SK-N-SH treated with all-trans-retinoic acid at 6 μM for 48 hours (cell line): ENCODE data around the gene CTSE.

Source experiments
- ATAC-seq: fragments of 200-7000 bp; cut with Tn5 transposase; 3 replicates; pipeline ENCODE4 v1.9.1; 2020; ENCODE audit warnings: mild to moderate bottlenecking, moderate library complexity
- ARNTL ChIP-seq: fragments of 450-650 bp; formaldehyde crosslinking; IDR thresholded peaks from 2 replicates; pipeline ENCODE4 v1.5.0; 2020; ENCODE audit warnings: low read depth, mild to moderate bottlenecking, moderate library complexity, borderline replicate concordance
- CSDC2 ChIP-seq: fragments of 250-450 bp; sonication (Bioruptor Pico); IDR thresholded peaks from 2 replicates; pipeline ENCODE4 v1.5.0; 2020; ENCODE audit warnings: mild to moderate bottlenecking, moderate library complexity
- GLIS3 ChIP-seq: fragments of 250-450 bp; sonication (Bioruptor Pico); IDR thresholded peaks from 2 replicates; pipeline ENCODE4 v1.5.0; 2020; ENCODE audit warnings: mild to moderate bottlenecking, moderate library complexity
- ISL1 ChIP-seq: fragments of 250-450 bp; sonication (Bioruptor Pico); IDR thresholded peaks from 2 replicates; pipeline ENCODE4 v2.1.2; 2022; ENCODE audit warnings: mild to moderate bottlenecking, moderate library complexity
- OSR1 ChIP-seq: fragments of 250-450 bp; sonication (Bioruptor Pico); IDR thresholded peaks from 2 replicates; pipeline ENCODE4 v1.8.0; 2022; ENCODE audit warnings: moderate library complexity, mild to moderate bottlenecking, inconsistent platforms
- PATZ1 ChIP-seq: fragments of 250-450 bp; sonication (Bioruptor Pico); IDR thresholded peaks from 2 replicates; pipeline ENCODE4 v1.8.0; 2020; ENCODE audit warnings: mild to moderate bottlenecking, moderate library complexity, borderline replicate concordance
- PPARA ChIP-seq: fragments of 250-450 bp; sonication (Bioruptor Pico); IDR thresholded peaks from 2 replicates; pipeline ENCODE4 v1.5.0; 2020; ENCODE audit warnings: mild to moderate bottlenecking, borderline replicate concordance
- RARB ChIP-seq: fragments of 250-450 bp; sonication (Bioruptor Pico); IDR thresholded peaks from 2 replicates; pipeline ENCODE4 v1.8.0; 2021; ENCODE audit warnings: mild to moderate bottlenecking, moderate library complexity
- TCF4 ChIP-seq: fragments of 250-450 bp; sonication (Bioruptor Pico); IDR thresholded peaks from 2 replicates; pipeline ENCODE4 v1.8.0; 2021; ENCODE audit warnings: mild to moderate bottlenecking, moderate library complexity, borderline replicate concordance
- TOX ChIP-seq: fragments of 250-450 bp; sonication (Bioruptor Pico); IDR thresholded peaks from 2 replicates; pipeline ENCODE4 v1.8.0; 2021; ENCODE audit warnings: mild to moderate bottlenecking, moderate library complexity, borderline replicate concordance
- ZC3H10 ChIP-seq: fragments of 250-450 bp; sonication (Bioruptor Pico); IDR thresholded peaks from 2 replicates; pipeline ENCODE4 v1.5.1; 2021; ENCODE audit warnings: mild to moderate bottlenecking, moderate library complexity
- ZFP3 ChIP-seq: fragments of 250-450 bp; sonication (Bioruptor Pico); IDR thresholded peaks from 2 replicates; pipeline ENCODE4 v1.5.0; 2020; ENCODE audit warnings: mild to moderate bottlenecking, moderate library complexity
- ZFP30 ChIP-seq: fragments of 450-650 bp; formaldehyde crosslinking; IDR thresholded peaks from 2 replicates; pipeline ENCODE4 v1.5.0; 2022; ENCODE audit warnings: mild to moderate bottlenecking, moderate library complexity
- ZNF70 ChIP-seq: fragments of 450-650 bp; formaldehyde crosslinking; IDR thresholded peaks from 2 replicates; pipeline ENCODE4 v1.5.0; 2020; ENCODE audit warnings: mild to moderate bottlenecking, moderate library complexity
- ZNF8 ChIP-seq: fragments of 450-650 bp; formaldehyde crosslinking; IDR thresholded peaks from 2 replicates; pipeline ENCODE4 v1.5.0; 2020; ENCODE audit warnings: mild to moderate bottlenecking, moderate library complexity
- TF ChIP-seq, protein P1 (sequence below): fragments of 250-450 bp; sonication (Bioruptor Pico); IDR thresholded peaks from 2 replicates; pipeline ENCODE4 v1.5.0; 2020; ENCODE audit warnings: mild to moderate bottlenecking, moderate library complexity
- TF ChIP-seq, protein P2 (sequence below): fragments of 250-450 bp; sonication (Bioruptor Pico); IDR thresholded peaks from 2 replicates; pipeline ENCODE4 v1.8.0; 2021; ENCODE audit warnings: low read depth, mild to moderate bottlenecking, moderate library complexity, borderline replicate concordance
- TF ChIP-seq, protein P3 (sequence below): fragments of 250-450 bp; sonication (Bioruptor Pico); IDR thresholded peaks from 2 replicates; pipeline ENCODE4 v1.5.1; 2020; ENCODE audit warnings: low read depth, mild to moderate bottlenecking, moderate library complexity
- TF ChIP-seq, protein P4 (sequence below): fragments of 250-450 bp; sonication (Bioruptor Pico); IDR thresholded peaks from 2 replicates; pipeline ENCODE4 v1.5.1; 2021; ENCODE audit warnings: mild to moderate bottlenecking, moderate library complexity

Gene CTSE

GRCh38 chr1:206025283-206025820 is 1.7 kb upstream of the CTSE start:
- no peak for ATAC-seq
- no peak for TF ChIP-seq ARNTL
- TF ChIP-seq OSR1 (CRISPR knock-in tag) = no peak
- no peak for TF ChIP-seq ZFP30 (CRISPR knock-in tag)
- no peak for TF ChIP-seq PPARA (CRISPR knock-in tag)
- TF ChIP-seq TCF4 (CRISPR knock-in tag) = no peak
- no peak for TF ChIP-seq ZFP3 (CRISPR knock-in tag)

- ATAC-seq = no peak
- no peak for TF ChIP-seq PATZ1 (CRISPR knock-in tag)
- no peak for TF ChIP-seq GLIS3
- no peak for TF ChIP-seq ISL1 (CRISPR knock-in tag)
- TF ChIP-seq ZFP30 (CRISPR knock-in tag) = no peak
- no peak for TF ChIP-seq CSDC2 (CRISPR knock-in tag)
- TF ChIP-seq ZNF70 (CRISPR knock-in tag) = no peak
- TF ChIP-seq ZC3H10 (CRISPR knock-in tag) = no peak
- TF ChIP-seq ZNF8 (CRISPR knock-in tag) = no peak
- no peak for TF ChIP-seq TOX (CRISPR knock-in tag)
- no peak for TF ChIP-seq RARB
- no peak for TF ChIP-seq ZFP3 (CRISPR knock-in tag)
- TF ChIP-seq, protein P1, sequence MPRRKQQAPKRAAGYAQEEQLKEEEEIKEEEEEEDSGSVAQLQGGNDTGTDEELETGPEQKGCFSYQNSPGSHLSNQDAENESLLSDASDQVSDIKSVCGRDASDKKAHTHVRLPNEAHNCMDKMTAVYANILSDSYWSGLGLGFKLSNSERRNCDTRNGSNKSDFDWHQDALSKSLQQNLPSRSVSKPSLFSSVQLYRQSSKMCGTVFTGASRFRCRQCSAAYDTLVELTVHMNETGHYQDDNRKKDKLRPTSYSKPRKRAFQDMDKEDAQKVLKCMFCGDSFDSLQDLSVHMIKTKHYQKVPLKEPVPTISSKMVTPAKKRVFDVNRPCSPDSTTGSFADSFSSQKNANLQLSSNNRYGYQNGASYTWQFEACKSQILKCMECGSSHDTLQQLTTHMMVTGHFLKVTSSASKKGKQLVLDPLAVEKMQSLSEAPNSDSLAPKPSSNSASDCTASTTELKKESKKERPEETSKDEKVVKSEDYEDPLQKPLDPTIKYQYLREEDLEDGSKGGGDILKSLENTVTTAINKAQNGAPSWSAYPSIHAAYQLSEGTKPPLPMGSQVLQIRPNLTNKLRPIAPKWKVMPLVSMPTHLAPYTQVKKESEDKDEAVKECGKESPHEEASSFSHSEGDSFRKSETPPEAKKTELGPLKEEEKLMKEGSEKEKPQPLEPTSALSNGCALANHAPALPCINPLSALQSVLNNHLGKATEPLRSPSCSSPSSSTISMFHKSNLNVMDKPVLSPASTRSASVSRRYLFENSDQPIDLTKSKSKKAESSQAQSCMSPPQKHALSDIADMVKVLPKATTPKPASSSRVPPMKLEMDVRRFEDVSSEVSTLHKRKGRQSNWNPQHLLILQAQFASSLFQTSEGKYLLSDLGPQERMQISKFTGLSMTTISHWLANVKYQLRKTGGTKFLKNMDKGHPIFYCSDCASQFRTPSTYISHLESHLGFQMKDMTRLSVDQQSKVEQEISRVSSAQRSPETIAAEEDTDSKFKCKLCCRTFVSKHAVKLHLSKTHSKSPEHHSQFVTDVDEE (CRISPR knock-in tag) = no peak
- TF ChIP-seq, protein P2, sequence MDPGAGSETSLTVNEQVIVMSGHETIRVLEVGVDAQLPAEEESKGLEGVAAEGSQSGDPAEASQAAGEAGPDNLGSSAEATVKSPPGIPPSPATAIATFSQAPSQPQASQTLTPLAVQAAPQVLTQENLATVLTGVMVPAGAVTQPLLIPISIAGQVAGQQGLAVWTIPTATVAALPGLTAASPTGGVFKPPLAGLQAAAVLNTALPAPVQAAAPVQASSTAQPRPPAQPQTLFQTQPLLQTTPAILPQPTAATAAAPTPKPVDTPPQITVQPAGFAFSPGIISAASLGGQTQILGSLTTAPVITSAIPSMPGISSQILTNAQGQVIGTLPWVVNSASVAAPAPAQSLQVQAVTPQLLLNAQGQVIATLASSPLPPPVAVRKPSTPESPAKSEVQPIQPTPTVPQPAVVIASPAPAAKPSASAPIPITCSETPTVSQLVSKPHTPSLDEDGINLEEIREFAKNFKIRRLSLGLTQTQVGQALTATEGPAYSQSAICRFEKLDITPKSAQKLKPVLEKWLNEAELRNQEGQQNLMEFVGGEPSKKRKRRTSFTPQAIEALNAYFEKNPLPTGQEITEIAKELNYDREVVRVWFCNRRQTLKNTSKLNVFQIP (CRISPR knock-in tag) = no peak
- no peak for TF ChIP-seq TCF4 (CRISPR knock-in tag)
Measured at GRCh38 chr1:206022766-206023165, 929 bp downstream of the CTSE start.

GRCh38 chr1:206021626-206022365 is 1.9 kb downstream of the CTSE start:
- TF ChIP-seq ZFP3 (CRISPR knock-in tag) = no peak
- TF ChIP-seq, protein P3, sequence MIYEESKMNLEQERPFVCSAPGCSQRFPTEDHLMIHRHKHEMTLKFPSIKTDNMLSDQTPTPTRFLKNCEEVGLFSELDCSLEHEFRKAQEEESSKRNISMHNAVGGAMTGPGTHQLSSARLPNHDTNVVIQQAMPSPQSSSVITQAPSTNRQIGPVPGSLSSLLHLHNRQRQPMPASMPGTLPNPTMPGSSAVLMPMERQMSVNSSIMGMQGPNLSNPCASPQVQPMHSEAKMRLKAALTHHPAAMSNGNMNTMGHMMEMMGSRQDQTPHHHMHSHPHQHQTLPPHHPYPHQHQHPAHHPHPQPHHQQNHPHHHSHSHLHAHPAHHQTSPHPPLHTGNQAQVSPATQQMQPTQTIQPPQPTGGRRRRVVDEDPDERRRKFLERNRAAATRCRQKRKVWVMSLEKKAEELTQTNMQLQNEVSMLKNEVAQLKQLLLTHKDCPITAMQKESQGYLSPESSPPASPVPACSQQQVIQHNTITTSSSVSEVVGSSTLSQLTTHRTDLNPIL (CRISPR knock-in tag) = no peak
- TF ChIP-seq, protein P4, sequence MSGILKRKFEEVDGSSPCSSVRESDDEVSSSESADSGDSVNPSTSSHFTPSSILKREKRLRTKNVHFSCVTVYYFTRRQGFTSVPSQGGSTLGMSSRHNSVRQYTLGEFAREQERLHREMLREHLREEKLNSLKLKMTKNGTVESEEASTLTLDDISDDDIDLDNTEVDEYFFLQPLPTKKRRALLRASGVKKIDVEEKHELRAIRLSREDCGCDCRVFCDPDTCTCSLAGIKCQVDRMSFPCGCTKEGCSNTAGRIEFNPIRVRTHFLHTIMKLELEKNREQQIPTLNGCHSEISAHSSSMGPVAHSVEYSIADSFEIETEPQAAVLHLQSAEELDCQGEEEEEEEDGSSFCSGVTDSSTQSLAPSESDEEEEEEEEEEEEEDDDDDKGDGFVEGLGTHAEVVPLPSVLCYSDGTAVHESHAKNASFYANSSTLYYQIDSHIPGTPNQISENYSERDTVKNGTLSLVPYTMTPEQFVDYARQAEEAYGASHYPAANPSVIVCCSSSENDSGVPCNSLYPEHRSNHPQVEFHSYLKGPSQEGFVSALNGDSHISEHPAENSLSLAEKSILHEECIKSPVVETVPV (CRISPR knock-in tag) = no peak
- TF ChIP-seq, all 23 proteins: peak for 0

More at GRCh38 chr1:206021626-206022365, 1.9 kb downstream of the CTSE start:
- ATAC-seq = peak; percentile 70
